Stimulated activated CD4-positive, alpha-beta T cell treated with anti-CD3 and anti-CD28 coated beads, Interleukin-15, amount 100 ng/mL, for 24 hours (primary cell): ENCODE results near the gene ZBTB40.

Source experiments
- DNase-seq: peaks from one replicate; pipeline ENCODE4 v3.0.0-alpha.2; 2020

The ZBTB40 gene

GRCh38 chr1:22471078-22471477 lies 19.4 kb downstream of the ZBTB40 start:
- DNase-seq, result no peak

- DNase-seq, result no peak
These were observed 20.0 kb downstream of the ZBTB40 start for GRCh38 chr1:22471610-22472009.

GRCh38 chr1:22472596-22472995 lies 20.9 kb downstream of the ZBTB40 start:
- no peak for DNase-seq

GRCh38 chr1:22473952-22474351 lies 22.3 kb downstream of the ZBTB40 start:
- no peak for DNase-seq

GRCh38 chr1:22476566-22476965 lies 24.9 kb downstream of the ZBTB40 start:
- no peak for DNase-seq

GRCh38 chr1:22483121-22483520 lies 31.5 kb downstream of the ZBTB40 start:
- DNase-seq, result no peak

- DNase-seq, result no peak
These were observed 33.2 kb downstream of the ZBTB40 start for GRCh38 chr1:22484706-22485345.

GRCh38 chr1:22485431-22485830 lies 33.8 kb downstream of the ZBTB40 start:
- DNase-seq, result no peak

GRCh38 chr1:22487781-22488180 lies 36.1 kb downstream of the ZBTB40 start:
- no peak for DNase-seq

- DNase-seq, result no peak
These were observed 36.7 kb downstream of the ZBTB40 start for GRCh38 chr1:22488319-22488718.

- no peak for DNase-seq
These were observed 37.6 kb downstream of the ZBTB40 start for GRCh38 chr1:22489278-22489677.

GRCh38 chr1:22489823-22490222 lies 38.2 kb downstream of the ZBTB40 start:
- DNase-seq, result no peak

GRCh38 chr1:22490309-22490708 lies 38.7 kb downstream of the ZBTB40 start:
- no peak for DNase-seq

- no peak for DNase-seq
These were observed 40.5 kb downstream of the ZBTB40 start for GRCh38 chr1:22491995-22492715.

- DNase-seq, result no peak
These were observed 42.5 kb downstream of the ZBTB40 start for GRCh38 chr1:22494144-22494543.

- DNase-seq, result no peak
These were observed 43.4 kb downstream of the ZBTB40 start for GRCh38 chr1:22494943-22495579.

- DNase-seq, result no peak
These were observed 45.0 kb downstream of the ZBTB40 start for GRCh38 chr1:22496536-22497160.

- no peak for DNase-seq
These were observed 46.8 kb downstream of the ZBTB40 start for GRCh38 chr1:22498463-22498862.

- DNase-seq, result no peak
These were observed 48.4 kb downstream of the ZBTB40 start for GRCh38 chr1:22500058-22500457.

- no peak for DNase-seq
These were observed 48.8 kb downstream of the ZBTB40 start for GRCh38 chr1:22500471-22500870.

- no peak for DNase-seq
These were observed 50.6 kb downstream of the ZBTB40 start for GRCh38 chr1:22502202-22502601.

GRCh38 chr1:22503721-22504410 lies 52.2 kb downstream of the ZBTB40 start:
- no peak for DNase-seq

GRCh38 chr1:22506130-22506692 lies 54.6 kb downstream of the ZBTB40 start:
- no peak for DNase-seq
